HG03432 (cell line): ENCODE measurements around the gene FREM1.

Source experiments
- ATAC-seq: cut with Tn5 transposase; IDR thresholded peaks from one replicate; pipeline ENCODE4 v1.9.1; 2021; ENCODE audit warnings: mild to moderate bottlenecking, moderate library complexity; ENCODE audit not compliant: unreplicated experiment

Gene FREM1

GRCh38 chr9:14829204-14829603, 81.0 kb downstream of the FREM1 start:
- ATAC-seq, result no peak

GRCh38 chr9:14827805-14828204, 82.4 kb downstream of the FREM1 start:
- no peak for ATAC-seq

GRCh38 chr9:14824481-14824880, 85.7 kb downstream of the FREM1 start:
- no peak for ATAC-seq

GRCh38 chr9:14823800-14824199, 86.4 kb downstream of the FREM1 start:
- no peak for ATAC-seq

GRCh38 chr9:14822666-14823065, 87.6 kb downstream of the FREM1 start:
- no peak for ATAC-seq

- no peak for ATAC-seq
These were observed 91.0 kb downstream of the FREM1 start for GRCh38 chr9:14819183-14819582.

GRCh38 chr9:14814249-14814628, 96.0 kb downstream of the FREM1 start:
- no peak for ATAC-seq

GRCh38 chr9:14813336-14814248, 96.6 kb downstream of the FREM1 start:
- no peak for ATAC-seq

- ATAC-seq, result no peak
These were observed 97.4 kb downstream of the FREM1 start for GRCh38 chr9:14812806-14813205.

- ATAC-seq, result no peak
These were observed 98.4 kb downstream of the FREM1 start for GRCh38 chr9:14811844-14812243.

GRCh38 chr9:14806941-14807520, 103.2 kb downstream of the FREM1 start:
- ATAC-seq, result no peak

- no peak for ATAC-seq
These were observed 111.2 kb downstream of the FREM1 start for GRCh38 chr9:14799030-14799429.

- ATAC-seq, result no peak
These were observed 112.8 kb downstream of the FREM1 start for GRCh38 chr9:14797435-14797834.

GRCh38 chr9:14793389-14793788, 116.8 kb downstream of the FREM1 start:
- no peak for ATAC-seq

GRCh38 chr9:14790628-14791027, 119.6 kb downstream of the FREM1 start:
- no peak for ATAC-seq

- no peak for ATAC-seq
These were observed 121.4 kb downstream of the FREM1 start for GRCh38 chr9:14788846-14789245.

GRCh38 chr9:14783358-14783757, 126.9 kb downstream of the FREM1 start:
- no peak for ATAC-seq

- ATAC-seq, result no peak
These were observed 127.8 kb downstream of the FREM1 start for GRCh38 chr9:14782286-14783051.

- ATAC-seq, result no peak
These were observed 129.5 kb downstream of the FREM1 start for GRCh38 chr9:14780693-14781092.

- no peak for ATAC-seq
These were observed 130.0 kb downstream of the FREM1 start for GRCh38 chr9:14780251-14780650.

GRCh38 chr9:14779566-14780022, 130.6 kb downstream of the FREM1 start:
- no peak for ATAC-seq

- ATAC-seq, result no peak
These were observed 131.7 kb downstream of the FREM1 start for GRCh38 chr9:14778565-14778964.
